Peyer's patch (tissue), 4 donors: ENCODE measurements around the gene SCN5A.

Experiments
- CTCF ChIP-seq, 6 experiments: fragments of 450-650 bp in 4 of 6; fragments of 200-600 bp in 2 of 6; sonication (generic) in 1 of 6; IDR thresholded peaks; one replicate each; pipeline ENCODE4 v1.5.1; 2017 to 2019; ENCODE audit warnings: antibody characterized with exemption in 6 of 6, mild to moderate bottlenecking in 3 of 6, moderate library complexity in 1 of 6
- POLR2A ChIP-seq, 2 donors: fragments of 450-650 bp; IDR thresholded peaks; one replicate each; pipeline ENCODE4 v1.5.1; 2017; ENCODE audit warnings: antibody characterized with exemption in 2 of 2, mild to moderate bottlenecking in 2 of 2, moderate library complexity in 2 of 2

- no peak for TF ChIP-seq CTCF (IDR thresholded peaks at IDR 0.05)
- no peak for TF ChIP-seq POLR2A (IDR thresholded peaks at IDR 0.05)
These were observed 129.8 kb downstream of the SCN5A start for GRCh38 chr3:38519651-38520050.
